Islet precursor cell (in vitro differentiated cells): ENCODE measurements around the gene SLC25A33.
A peak's percentile ranks its signal among the peaks of the same experiment; 100 is the strongest.

Experiments
- DNase-seq: peaks from one replicate; pipeline ENCODE4 v3.0.0-alpha.2; 2018

SLC25A33 gene

DNA sequence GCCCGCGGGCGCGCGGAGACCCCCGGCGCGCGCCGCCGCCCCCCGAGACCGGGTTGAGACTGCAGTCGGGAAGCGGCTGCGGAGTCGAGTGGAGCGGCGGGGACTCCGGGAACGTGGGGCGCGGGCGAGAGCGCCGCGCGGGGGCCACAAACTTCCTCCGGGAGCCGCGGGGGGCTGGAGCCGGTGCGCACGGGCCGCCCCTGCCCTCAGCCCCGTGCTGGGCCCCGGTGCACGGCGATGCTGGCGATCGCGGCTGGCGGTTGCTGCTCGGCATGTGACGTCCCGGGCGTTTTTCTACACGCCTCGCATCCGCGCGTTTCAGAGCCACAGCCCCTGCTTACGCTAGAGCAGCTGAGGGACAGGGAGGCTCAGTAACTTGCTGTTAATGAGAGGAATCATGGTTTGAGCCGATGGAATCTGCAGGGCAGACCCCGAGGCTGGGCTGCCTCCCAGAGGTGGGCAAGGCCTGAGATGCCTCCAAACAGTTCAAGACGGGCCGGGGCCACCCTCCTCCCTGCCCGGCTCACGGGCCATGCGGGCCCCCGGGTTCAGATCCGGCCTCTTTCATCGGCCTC lies 50.0 kb downstream of the SLC25A33 start:
- DNase-seq, result peak; percentile 72

DNA sequence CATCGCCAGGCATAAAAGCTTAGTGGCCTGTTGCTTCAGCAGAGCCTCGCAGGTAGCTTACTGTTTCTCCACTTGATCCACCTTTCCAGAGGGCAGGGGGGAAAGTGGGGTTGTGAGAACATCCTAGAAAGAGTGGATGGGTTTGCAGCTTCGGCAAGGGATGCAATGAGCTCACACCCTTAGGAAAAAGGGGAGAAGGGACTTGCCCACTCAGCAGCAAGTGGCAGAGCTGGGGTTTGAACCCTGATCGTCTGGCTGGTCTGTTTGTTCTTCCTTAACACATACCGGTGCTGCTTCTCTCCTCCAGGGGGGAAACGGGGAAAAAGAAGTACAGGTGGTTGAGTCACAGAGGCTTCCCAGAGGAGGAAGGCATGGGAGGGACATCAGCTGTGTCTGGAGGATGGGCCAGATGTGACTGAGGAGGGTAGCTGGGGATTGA lies 50.5 kb downstream of the SLC25A33 start:
- peak; percentile 66 for DNase-seq

DNA sequence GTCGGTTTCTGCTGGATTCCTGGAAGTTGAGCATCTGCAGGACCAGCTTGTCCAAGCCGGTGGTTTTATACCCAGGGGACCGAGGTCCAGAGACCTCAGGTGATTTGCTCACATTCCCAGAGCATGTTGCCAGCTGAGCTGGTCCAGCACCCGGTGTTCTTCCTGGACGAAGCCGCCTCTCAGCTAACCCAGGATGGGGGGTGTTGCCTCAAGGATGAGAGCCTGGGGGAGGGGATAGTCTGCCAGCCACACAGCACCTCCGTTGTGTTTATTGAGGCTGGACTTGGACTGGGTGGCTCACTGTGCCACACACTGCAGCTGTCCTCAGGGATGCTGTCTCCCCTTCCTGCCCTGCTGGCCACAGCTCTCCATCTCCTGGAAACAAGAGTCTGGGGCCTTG lies 50.9 kb downstream of the SLC25A33 start:
- no peak for DNase-seq

DNA sequence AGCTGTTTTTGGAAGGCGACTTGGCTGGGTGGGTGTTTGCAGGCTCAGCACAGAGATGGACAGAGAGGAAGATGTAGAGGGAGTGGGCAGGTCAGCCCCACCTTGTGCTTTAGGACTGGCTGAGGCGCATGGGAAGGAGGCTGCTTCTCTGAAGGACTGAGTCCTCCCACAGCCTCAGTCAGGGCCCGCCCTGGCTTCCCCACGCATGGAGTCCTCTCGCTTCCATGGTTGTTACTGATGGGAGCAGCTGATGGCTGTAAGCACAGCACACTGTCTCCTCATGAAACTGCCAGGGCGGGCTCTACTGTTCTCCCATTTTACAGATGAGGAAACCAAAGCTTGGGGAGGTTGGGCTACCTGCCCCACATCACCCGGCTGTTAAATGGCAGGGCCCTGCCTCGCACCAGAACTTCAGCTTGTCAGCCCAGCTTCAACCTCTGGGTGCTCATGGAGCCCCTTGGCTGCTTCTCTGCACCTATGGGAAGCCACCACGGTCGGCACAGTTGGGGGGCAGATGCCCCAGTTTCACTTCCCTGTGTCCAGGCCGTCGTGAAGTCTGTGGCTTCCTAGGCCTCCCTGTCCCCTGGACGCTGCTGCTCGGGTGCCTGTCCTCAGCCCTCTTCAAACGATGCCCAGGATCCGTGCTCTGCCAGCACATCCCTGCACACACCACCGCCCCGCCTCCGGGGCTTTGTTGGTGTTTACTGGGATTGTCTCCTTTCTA lies 51.8 kb downstream of the SLC25A33 start:
- no peak for DNase-seq

DNA sequence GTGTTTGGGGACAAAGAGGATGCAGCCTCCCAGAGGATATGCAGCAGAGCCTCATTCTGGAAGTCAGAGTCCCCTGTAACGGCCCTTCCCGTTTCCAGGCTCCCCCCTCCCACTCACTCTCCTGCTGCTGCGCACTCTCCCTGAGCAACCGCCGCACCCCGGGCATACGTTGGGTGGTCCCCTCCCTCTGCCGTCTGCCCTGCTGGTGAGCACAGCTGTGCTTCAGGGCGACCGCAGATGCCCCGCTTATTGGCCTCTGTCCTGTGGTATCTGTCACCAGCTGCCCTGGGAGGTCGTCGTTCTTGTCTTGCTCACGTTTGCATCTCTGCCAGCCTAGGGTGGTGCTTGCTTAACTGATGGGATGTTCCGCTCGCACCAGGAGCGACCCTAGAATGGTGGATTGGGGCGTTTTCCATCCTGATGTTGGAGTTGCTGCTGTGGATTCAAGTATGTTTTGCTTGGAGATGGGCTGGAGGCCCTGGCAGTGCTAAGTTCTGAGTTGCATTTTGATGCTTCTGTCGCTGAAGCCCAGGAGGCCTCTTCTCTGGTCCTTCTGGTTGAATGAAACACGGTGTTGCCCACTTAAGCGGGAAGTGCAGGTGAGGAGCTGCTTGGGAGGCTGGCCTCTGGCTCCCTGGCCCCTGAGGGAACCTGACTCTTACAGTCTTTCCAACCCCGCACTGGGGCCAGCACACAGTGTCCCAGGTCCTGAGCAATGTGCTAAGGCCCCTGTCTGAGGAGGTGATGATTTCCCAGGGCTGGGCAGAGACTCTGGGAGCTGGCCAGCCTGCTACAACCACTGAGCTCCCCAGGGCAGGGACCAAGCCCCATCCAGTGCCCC lies 52.6 kb downstream of the SLC25A33 start:
- peak; percentile 54 for DNase-seq

DNA sequence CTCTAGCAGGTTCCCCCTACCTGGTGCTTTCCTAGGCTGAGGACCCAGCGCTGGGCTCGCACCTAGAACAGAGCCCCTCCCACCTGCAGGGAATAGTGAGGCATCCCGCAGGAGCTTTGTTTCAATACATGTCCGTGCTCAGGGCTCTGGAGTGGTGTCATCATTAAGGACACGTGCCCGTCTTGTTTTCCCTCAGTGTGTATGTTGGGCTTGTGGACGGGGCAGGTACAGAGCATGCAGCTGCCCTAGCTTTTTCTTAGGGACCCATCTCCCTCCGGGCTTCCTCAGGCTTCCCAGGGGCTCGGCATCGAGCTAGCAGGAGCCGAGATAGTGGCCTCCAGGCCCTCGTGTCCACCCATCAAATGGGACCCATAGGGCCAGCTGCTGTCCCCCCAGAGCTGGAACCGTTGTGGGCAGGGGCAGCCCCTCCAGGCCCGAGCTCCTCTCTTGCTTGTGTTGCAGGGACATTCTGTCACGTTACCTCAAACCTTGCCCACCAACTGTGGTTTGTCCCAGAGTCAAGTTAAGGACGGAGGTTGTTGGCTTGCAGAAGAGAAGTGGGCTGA lies 53.3 kb downstream of the SLC25A33 start:
- DNase-seq, result peak; percentile 48

DNA sequence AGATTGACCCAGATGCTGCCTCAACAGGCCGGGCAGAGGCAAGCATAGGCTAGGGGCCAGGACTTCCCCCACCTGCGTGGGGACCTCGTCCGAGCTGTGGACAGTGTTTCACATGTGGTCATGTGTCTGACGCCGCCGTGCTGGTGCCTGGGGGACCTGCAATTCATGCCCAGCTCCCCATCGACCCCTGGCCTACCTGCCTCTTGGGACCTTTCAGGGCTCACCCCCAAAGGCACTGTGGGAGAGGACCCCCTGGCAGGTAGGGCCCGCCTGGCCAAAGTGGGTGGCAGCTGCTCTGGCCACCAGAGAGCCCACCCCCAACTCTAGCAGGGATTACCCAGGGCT lies 53.9 kb downstream of the SLC25A33 start:
- DNase-seq, result no peak

DNA sequence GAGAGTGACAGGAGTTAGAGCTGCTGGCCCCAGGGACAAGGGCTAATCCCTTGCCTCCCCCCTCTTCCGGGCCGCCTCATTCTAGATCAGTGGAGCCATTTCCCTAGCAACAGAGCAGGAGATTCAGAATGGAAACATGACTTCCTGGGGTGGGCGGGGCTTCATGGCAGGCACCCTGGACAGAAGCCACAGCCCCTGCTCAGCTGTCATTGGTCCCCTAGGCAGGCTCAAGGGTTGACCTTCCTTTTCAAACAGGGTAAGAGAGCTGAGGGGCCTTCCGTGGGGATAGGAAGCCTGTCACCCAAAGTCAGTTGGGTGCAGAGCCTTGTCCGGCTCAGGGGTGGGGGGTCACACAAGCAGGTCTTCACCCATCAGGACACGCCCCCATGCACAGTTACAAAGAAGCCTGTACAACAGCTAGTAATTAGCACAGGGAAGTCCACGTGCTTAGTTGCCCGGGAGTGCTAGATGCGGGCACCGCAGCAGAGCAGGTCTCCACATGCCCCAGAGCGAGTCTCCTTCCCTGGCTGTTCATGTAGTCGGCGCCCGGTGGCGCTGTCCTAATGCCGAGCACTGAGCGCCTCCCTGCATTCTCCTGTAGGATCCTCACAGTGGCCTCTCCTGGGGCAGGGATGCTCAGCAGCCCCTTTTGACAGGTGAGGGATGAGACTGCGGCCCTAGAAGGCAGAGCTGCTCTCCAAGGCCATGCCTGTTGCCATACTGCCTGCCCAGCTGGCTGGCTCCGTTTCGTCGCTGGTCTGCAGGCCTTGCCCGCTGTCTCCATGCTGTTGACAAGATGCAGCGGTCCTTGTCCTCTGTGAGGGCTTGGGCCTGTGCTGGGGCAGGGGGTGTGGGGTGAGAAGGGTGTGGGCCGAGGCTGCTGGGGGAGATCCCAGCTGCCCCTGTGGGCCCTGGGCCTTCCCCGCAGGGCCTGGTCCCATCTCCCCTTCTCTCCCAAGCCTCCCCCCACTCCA lies 54.5 kb downstream of the SLC25A33 start:
- DNase-seq, result peak; percentile 92

DNA sequence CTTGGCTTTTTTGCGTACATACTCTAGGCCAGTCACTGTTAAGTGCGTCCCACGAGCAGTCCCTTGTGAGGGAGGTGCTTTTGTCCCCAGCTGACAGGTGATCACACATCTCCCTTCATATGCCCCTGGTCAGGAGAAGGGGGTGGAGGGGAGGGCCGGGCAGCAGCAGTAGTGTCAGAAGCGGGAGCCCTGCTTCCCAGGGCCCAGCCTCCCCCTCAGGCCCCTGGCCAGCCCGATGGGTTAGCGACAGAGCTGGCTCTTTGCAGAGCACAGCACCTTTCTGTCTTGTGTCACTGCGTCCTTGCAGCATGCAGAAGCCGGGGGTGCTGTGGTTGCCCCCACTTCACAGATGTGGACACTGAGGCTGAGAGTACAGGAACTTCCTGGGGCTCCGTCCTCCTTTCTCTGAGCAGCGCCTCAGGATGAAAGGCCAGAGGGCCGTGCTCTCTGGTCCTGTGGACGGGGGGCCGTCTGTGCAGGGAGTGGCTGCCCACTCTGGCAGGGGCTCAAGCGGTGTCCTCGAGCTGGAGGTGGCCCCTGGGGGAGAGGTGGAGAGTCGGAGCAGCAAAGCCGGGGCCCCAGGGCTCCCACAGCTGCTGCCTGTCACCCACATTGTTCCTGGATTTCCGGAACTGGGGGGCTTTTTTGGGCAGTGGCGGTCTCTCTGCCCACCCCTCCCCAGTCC lies 55.3 kb downstream of the SLC25A33 start:
- no peak for DNase-seq

DNA sequence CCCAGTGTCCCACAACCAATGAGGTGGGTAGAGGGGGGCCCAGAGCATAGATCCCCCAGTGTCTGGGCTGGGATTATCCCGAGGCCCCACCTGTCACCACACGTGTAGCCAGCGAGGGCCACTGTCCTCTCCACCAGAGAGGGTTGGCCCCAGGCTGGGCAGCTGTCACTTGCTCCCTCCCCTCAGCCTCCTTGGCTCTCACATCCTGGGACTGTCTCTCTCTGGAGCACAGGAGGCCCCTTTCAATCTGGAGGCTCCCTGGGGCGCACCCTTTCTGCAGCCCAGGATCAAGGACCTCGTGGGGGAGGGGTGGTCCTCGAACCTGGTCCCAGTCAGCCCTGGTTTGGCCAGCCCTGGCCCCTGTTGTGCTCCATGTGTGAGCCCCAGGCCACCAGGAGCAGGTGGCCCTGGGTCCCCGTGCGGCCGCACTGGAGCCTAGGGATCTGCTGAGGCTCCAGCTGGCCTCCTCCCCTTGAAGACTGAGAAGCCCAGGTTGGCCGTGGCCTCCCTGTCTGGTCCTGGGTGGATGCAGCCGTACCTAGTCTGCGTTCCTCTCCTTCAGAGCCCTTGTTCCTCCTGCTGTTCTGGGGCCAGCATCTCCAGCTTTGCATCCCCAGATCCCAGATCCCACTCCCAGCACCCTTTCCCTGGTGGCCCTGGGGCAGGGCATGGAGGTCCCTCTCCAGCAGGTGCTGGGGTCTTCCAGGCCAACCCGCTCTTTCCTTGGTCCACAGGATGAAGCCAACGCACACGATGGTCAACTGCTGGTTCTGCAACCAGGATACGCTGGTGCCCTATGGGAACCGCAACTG lies 56.1 kb downstream of the SLC25A33 start:
- DNase-seq, result no peak

DNA sequence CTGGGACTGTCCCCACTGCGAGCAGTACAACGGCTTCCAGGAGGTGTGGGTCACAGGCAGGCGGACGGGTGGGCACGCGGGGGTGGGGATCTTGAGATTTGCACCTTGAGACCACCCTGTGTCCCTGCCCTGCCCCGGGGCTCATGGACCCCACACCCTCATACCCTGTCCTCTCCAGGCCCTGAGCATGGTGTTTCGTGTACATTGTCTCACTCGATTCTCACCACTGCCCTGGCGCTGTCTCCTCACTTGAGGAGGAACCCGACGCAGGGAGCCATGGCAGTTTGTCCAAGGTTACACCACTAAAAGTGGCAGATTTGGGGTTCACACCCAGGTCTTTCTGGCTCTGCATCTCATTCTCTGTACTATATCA lies 56.7 kb downstream of the SLC25A33 start:
- DNase-seq, result no peak

DNA sequence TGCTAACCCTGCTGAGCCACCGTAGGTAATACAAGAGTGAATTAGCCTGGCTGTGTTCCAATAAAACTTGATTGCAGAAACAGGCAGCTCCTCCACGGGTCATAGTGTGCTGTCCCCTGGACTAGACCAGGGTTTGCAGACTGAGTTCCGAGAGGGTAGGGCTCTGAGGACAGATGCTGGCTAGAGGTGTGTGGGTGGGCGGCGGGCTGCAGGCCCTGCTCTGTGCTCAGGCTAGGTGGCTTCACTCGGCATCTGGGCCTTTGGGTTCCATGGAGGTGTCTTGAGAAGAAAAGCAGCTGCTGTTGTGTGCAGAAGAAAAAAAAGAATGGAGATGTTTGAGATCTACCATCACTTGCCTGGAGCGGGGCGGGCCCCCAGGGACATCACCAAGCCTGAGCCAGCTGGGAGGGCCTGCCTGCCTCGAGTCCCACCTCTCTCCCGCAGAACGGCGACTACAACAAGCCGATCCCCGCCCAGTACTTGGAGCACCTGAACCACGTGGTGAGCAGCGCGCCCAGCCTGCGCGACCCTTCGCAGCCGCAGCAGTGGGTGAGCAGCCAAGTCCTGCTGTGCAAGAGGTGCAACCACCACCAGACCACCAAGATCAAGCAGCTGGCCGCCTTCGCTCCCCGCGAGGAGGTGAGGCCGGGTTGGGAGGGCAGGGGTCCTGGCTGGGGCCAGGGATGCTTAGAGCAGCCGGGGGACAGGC lies 57.3 kb downstream of the SLC25A33 start:
- no peak for DNase-seq

DNA sequence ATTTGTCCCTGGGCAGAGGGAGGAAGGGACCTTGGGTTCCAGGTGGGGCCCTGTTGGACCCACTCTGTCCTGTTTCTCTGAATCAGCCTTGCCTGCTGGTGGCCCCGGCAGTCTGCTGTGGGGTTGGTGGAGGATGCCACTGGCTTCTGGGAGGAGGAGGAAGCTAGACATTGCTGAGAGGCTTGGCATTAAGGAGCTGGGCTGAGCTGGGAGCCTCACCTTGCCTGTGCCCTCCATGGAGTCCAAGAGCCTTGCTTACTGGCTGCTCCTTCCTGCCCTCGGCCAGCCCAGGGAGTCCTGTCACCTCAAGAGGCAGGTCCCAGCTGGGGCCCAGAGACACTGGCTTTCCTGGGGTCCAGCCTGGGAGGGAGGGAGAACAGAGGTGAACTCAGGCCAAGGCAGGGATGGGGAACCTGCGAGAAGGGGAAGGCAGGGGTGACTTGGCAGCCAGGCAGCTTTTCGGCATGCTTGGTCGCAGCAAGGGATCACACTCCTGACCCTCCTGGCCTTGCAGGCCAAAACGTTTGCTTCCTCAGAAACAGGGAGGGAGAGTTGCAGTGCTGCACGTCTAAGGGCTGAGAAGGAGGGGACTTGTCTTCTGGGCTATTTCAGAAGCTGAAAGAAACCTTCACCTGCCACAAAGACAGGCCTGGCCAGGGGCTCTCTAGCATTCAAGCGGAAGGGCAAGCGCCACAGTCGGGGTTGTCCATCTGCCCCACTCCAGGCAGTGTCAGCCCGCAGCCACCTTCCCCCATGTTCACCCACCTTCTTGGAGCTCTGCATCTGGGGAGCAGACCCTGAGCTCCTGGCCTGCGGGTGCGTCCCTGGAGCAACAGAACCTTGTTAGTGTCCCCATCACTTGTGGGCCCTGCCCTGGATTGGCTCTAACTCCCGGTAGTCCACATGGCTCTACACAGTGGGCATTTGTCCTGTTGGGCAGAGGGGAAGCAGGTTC lies 58.4 kb downstream of the SLC25A33 start:
- DNase-seq, result no peak

DNA sequence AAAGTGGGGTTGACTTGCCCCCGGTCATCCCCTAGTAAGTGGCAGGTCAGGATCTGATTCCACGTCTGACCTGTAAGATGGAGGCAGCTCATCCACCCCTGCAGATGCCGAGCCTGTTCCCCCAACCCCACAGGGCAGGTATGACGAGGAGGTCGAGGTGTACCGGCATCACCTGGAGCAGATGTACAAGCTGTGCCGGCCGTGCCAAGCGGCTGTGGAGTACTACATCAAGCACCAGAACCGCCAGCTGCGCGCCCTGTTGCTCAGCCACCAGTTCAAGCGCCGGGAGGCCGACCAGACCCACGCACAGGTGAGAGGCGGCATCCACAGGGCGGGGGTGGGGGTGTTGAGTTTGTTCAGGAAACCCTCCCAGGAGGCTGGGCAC lies 59.0 kb downstream of the SLC25A33 start:
- no peak for DNase-seq

DNA sequence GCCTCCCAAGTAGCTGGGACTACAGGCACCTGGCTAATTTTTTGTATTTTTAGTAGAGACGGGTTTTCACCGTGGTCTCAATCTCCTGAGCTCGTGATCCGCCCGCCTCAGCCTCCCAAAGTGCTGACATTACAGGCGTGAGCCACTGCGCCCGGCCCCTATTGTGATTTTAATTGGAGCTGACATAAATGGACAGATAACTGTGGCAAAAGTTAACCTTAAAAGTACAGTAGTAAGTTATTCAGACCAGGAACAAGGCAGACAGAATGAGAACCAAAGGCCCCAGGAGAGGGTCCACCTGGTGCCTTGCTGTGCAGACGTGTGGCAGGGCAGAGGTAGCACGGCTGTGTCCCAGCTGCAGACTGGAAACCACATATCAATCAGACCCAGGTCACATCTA lies 60.5 kb downstream of the SLC25A33 start:
- DNase-seq, result no peak

DNA sequence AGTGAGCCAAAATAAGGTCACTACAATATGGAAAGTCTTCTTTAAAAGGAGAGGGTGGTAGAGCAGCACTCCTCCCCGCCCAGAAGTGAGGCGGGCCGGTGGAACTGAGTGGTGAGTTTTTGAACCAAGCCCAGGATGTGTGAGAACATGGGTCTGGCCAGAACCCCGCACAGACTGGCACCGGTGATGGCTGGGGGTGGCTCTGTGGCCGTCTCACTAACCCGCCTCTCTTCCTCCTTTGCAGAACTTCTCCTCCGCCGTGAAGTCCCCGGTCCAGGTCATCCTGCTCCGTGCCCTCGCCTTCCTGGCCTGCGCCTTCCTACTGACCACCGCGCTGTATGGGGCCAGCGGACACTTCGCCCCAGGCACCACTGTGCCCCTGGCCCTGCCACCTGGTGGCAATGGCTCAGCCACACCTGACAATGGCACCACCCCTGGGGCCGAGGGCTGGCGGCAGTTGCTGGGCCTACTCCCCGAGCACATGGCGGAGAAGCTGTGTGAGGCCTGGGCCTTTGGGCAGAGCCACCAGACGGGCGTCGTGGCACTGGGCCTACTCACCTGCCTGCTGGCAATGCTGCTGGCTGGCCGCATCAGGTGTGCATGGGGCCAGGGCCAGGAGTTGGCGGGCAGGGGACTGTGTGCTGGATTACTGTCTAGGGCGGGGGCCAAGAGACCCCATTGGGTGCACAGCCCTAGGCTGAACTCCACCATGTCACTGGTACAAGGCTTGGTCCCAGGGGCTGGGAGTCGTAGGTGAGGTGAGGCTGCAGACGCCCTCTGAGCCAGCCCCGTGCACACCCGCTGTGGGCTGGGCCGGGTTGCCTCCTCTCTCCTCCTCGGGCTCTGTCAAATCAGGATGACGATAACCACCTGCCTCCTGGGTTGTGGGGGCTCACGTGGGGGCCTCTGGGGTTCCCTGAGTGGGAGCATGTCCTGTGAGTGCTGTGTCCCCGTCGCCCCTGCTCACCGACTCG lies 61.9 kb downstream of the SLC25A33 start:
- peak; percentile 41 for DNase-seq

DNA sequence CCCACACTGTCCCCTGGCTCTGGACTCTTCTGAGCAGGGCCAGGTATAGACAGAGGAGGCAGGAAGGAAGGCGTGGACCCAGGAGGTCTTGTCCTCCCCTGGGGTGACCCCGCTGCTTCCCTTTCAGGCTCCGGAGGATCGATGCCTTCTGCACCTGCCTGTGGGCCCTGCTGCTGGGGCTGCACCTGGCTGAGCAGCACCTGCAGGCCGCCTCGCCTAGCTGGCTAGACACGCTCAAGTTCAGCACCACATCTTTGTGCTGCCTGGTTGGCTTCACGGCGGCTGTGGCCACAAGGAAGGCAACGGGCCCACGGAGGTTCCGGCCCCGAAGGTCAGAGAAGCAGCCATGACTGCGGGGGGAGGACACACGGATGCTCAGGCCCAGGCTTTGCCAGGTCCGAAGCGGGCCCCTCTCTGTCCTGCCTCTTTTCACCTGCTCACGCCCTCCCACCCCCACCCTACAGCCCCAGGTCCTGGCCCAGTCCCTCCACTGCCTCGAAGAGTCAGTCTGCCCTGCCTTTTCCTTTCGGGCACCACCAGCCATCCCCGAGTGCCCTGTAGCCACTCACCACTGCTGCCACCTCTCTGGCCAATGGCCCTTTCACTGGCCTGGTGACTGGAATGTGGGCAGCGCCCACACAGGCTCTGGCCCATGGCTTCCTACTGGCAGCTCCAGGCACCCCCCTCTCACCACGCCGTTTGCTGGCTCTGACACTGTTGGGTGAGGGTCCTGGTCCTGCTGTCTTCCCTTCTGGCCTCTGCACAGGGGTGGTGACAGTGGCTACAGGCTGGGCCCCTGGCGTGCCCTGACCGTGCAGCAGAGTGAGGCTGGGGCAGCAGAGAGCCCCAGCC lies 62.9 kb downstream of the SLC25A33 start:
- no peak for DNase-seq
